ENCODE measurements around the gene CDH22. TPM values are rescaled to one million over a fixed set of nuclear protein-coding genes. Genes with fewer than 3 reads are reported as not detected.

CDH22 gene
- total and polyA plus RNA-seq, 2 experiments from 2014 or later = 0.08 to 0.10 TPM

- H3K27ac ChIP-seq (ENCODE audit: low read depth) = no peak overlapping the region
- TF ChIP-seq JUNB (IDR thresholded peaks at IDR 0.05; ENCODE audit: unreplicated experiment) = no peak
- TF ChIP-seq ZNF462 (CRISPR knock-in tag; IDR thresholded peaks at IDR 0.05) = no peak
- no peak for TF ChIP-seq CTCF (conservative IDR thresholded peaks at IDR 0.05; ENCODE audit: low read depth in 2 of 2)
- no peak for TF ChIP-seq ZNF331 (CRISPR knock-in tag; IDR thresholded peaks at IDR 0.05; ENCODE audit: low read depth)
- TF ChIP-seq STAT1 (IDR thresholded peaks at IDR 0.05; ENCODE audit: unreplicated experiment) = no peak
- TF ChIP-seq, protein P1, sequence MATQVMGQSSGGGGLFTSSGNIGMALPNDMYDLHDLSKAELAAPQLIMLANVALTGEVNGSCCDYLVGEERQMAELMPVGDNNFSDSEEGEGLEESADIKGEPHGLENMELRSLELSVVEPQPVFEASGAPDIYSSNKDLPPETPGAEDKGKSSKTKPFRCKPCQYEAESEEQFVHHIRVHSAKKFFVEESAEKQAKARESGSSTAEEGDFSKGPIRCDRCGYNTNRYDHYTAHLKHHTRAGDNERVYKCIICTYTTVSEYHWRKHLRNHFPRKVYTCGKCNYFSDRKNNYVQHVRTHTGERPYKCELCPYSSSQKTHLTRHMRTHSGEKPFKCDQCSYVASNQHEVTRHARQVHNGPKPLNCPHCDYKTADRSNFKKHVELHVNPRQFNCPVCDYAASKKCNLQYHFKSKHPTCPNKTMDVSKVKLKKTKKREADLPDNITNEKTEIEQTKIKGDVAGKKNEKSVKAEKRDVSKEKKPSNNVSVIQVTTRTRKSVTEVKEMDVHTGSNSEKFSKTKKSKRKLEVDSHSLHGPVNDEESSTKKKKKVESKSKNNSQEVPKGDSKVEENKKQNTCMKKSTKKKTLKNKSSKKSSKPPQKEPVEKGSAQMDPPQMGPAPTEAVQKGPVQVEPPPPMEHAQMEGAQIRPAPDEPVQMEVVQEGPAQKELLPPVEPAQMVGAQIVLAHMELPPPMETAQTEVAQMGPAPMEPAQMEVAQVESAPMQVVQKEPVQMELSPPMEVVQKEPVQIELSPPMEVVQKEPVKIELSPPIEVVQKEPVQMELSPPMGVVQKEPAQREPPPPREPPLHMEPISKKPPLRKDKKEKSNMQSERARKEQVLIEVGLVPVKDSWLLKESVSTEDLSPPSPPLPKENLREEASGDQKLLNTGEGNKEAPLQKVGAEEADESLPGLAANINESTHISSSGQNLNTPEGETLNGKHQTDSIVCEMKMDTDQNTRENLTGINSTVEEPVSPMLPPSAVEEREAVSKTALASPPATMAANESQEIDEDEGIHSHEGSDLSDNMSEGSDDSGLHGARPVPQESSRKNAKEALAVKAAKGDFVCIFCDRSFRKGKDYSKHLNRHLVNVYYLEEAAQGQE (IDR thresholded peaks at IDR 0.05; ENCODE audit: unreplicated experiment) = no peak
- no peak for TF ChIP-seq NANOG (IDR thresholded peaks at IDR 0.05; ENCODE audit: borderline replicate concordance)
- TF ChIP-seq POLR2AphosphoS5 (IDR thresholded peaks at IDR 0.05; ENCODE audit: low read depth) = no peak
- TF ChIP-seq, protein P2, sequence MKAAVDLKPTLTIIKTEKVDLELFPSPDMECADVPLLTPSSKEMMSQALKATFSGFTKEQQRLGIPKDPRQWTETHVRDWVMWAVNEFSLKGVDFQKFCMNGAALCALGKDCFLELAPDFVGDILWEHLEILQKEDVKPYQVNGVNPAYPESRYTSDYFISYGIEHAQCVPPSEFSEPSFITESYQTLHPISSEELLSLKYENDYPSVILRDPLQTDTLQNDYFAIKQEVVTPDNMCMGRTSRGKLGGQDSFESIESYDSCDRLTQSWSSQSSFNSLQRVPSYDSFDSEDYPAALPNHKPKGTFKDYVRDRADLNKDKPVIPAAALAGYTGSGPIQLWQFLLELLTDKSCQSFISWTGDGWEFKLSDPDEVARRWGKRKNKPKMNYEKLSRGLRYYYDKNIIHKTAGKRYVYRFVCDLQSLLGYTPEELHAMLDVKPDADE (IDR thresholded peaks at IDR 0.05) = no peak
- TF ChIP-seq ZNF114 (CRISPR knock-in tag; IDR thresholded peaks at IDR 0.05) = no peak
- no peak overlapping the region for H2AFZ ChIP-seq
- Mint-ChIP-seq H3K9me3 (no peaks in the 10 kb centered on the region), H3K36me3 (ENCODE audit: low read depth) (no peaks in the 10 kb centered on the region), H3K27ac (no peak overlapping the region), H3K4me1 (peaks cover 9% of the 10 kb centered on the region; the same call in 2 of the 3 replicates), H3K4me3 (no peak overlapping the region), H3K27me3 (ENCODE audit: insufficient read depth, low read depth, poor library complexity) (no peaks in the 10 kb centered on the region)
- H3K4me1 ChIP-seq (ENCODE audit: insufficient read depth) = no peaks in the 10 kb centered on the region
- H3K4me3 ChIP-seq = no peak overlapping the region
- no peaks in the 10 kb centered on the region for H3F3A ChIP-seq (replicated peaks; ENCODE audit: low read depth)
- no peaks in the 10 kb centered on the region for H3K36me3 ChIP-seq (ENCODE audit: insufficient read depth)
- H3K9me2 ChIP-seq (ENCODE audit: insufficient read depth) = no peaks in the 10 kb centered on the region
- H4K20me1 ChIP-seq (replicated peaks; ENCODE audit: insufficient read depth) = no peaks in the 10 kb centered on the region
- no peak for DNase-seq (ENCODE audit: low spot score)
- no peak for ATAC-seq
- H3K4me2 ChIP-seq = no peak overlapping the region
- no peaks in the 10 kb centered on the region for H3K79me2 ChIP-seq (replicated peaks; ENCODE audit: insufficient read depth)
- H3K27me3 ChIP-seq (ENCODE audit: insufficient read depth) = no peaks in the 10 kb centered on the region
Observed at GRCh38 chr20:46154796-46155195, 153.5 kb downstream of the CDH22 start.

All from GM23338 (cell line).